IMR-90 (cell line): ENCODE results near the gene RPH3AL. TPM values are rescaled to one million over a fixed set of nuclear protein-coding genes. Genes with fewer than 3 reads are reported as not detected.

Experiments
- ATAC-seq: fragments of 200-7000 bp; cut with Tn5 transposase; 2 replicates; pipeline ENCODE4 v1.9.1; 2020; ENCODE audit warnings: low read depth, mild to moderate bottlenecking, moderate library complexity
- BruUV-seq: library from RNA; stranded (reverse); fragments of 400-500 nt; replicated peaks from 2 replicates; lab custom pipeline; 2021; lab: Mats Ljungman, UMichigan
- CTCF ChIA-PET: fragments of 300-600 bp; formaldehyde crosslinking; extraction: SDS; loops from one replicate; lab custom pipeline; 2021; ENCODE audit warnings: antibody characterized with exemption; lab: Yijun Ruan, JAX
- POLR2A ChIA-PET: fragments of 300-600 bp; sonication (Branson Sonifier 250); formaldehyde crosslinking; loops from one replicate; lab custom pipeline; 2022; ENCODE audit warnings: antibody characterized with exemption; ENCODE audit not compliant: unreplicated experiment; lab: Charles Lee
- DNase-seq: peaks from one replicate; pipeline ENCODE4 v3.0.0; 2013
- H2AFZ ChIP-seq: replicated peaks from 2 replicates; pipeline ENCODE3; 2013; ENCODE audit warnings: low read length, mild to moderate bottlenecking; ENCODE audit not compliant: poor library complexity
- H2AK5ac ChIP-seq: 2 replicates; pipeline ENCODE4 v1.6.1; 2013; ENCODE audit warnings: low read depth, low read length, inconsistent platforms
- H2AK9ac ChIP-seq: replicated peaks from 2 replicates; pipeline ENCODE3; 2013; ENCODE audit warnings: mild to moderate bottlenecking, low read depth, low read length, moderate library complexity; ENCODE audit not compliant: poor library complexity
- H2BK120ac ChIP-seq: 2 replicates; pipeline ENCODE4 v1.6.1; 2013; ENCODE audit warnings: low read depth, low read length, inconsistent platforms
- H2BK15ac ChIP-seq: 3 replicates; pipeline ENCODE4 v1.6.1; 2013; ENCODE audit warnings: low read depth, low read length, inconsistent platforms
- H2BK20ac ChIP-seq: 2 replicates; pipeline ENCODE4 v1.6.1; 2013; ENCODE audit warnings: low read depth, mild to moderate bottlenecking, inconsistent platforms, low read length, moderate library complexity
- H2BK5ac ChIP-seq: 2 replicates; pipeline ENCODE4 v1.6.1; 2013; ENCODE audit warnings: mild to moderate bottlenecking, low read depth, low read length, inconsistent platforms; ENCODE audit not compliant: poor library complexity, severe bottlenecking
- H3K14ac ChIP-seq: replicated peaks from 2 replicates; pipeline ENCODE4 v1.6.1; 2013; ENCODE audit warnings: low read depth, low read length, inconsistent platforms
- H3K18ac ChIP-seq: 2 replicates; pipeline ENCODE4 v1.6.1; 2013; ENCODE audit warnings: low read depth, low read length, control low read depth
- H3K23ac ChIP-seq: 2 replicates; pipeline ENCODE4 v1.6.1; 2013; ENCODE audit warnings: low read depth, low read length, inconsistent platforms
- H3K27ac ChIP-seq: 2 replicates; pipeline ENCODE4 v1.5.1; 2013; ENCODE audit warnings: mild to moderate bottlenecking, control low read depth, low read length; ENCODE audit not compliant: insufficient read depth
- H3K27me3 ChIP-seq: 2 replicates; pipeline ENCODE4 v1.6.1; 2013; ENCODE audit warnings: low read length; ENCODE audit not compliant: control insufficient read depth, insufficient read depth
- H3K36me3 ChIP-seq: 2 replicates; pipeline ENCODE4 v1.6.1; 2013; ENCODE audit warnings: low read length, mixed read lengths; ENCODE audit not compliant: control insufficient read depth, insufficient read depth
- H3K4ac ChIP-seq: 2 replicates; pipeline ENCODE4 v1.6.1; 2013; ENCODE audit warnings: low read depth, low read length, inconsistent platforms
- H3K4me1 ChIP-seq: 2 replicates; pipeline ENCODE4 v1.6.1; 2013; ENCODE audit warnings: low read length, mixed read lengths; ENCODE audit not compliant: control insufficient read depth, insufficient read depth
- H3K4me2 ChIP-seq: 2 replicates; pipeline ENCODE4 v1.6.1; 2013; ENCODE audit warnings: low read depth, mild to moderate bottlenecking, control low read depth, low read length, moderate library complexity
- H3K4me3 ChIP-seq: 2 replicates; pipeline ENCODE4 v1.5.1; 2013; ENCODE audit warnings: low read depth, mild to moderate bottlenecking, control low read depth, low read length, moderate library complexity; ENCODE audit not compliant: insufficient read depth
- H3K56ac ChIP-seq: 2 replicates; pipeline ENCODE4 v1.6.1; 2013; ENCODE audit warnings: low read length, inconsistent platforms; ENCODE audit not compliant: insufficient read depth; ENCODE audit errors: extremely low read depth
- H3K79me1 ChIP-seq, 2 experiments: 2 replicates each; pipeline ENCODE4 v1.6.1; 2013; ENCODE audit warnings: low read length in 2 of 2, inconsistent platforms in 1 of 2, low read depth in 1 of 2
- H3K9ac ChIP-seq: 2 replicates; pipeline ENCODE4 v1.6.1; 2013; ENCODE audit warnings: low read depth, low read length, control low read depth
- H3K9me1 ChIP-seq: 2 replicates; pipeline ENCODE4 v1.6.1; 2013; ENCODE audit warnings: low read length, inconsistent platforms; ENCODE audit not compliant: insufficient read depth
- H3K9me3 ChIP-seq: 2 replicates; pipeline ENCODE4 v1.6.1; 2013; ENCODE audit warnings: low read length; ENCODE audit not compliant: control insufficient read depth, insufficient read depth
- H4K20me1 ChIP-seq: 2 replicates; pipeline ENCODE4 v1.6.1; 2013; ENCODE audit warnings: low read length, inconsistent platforms; ENCODE audit not compliant: insufficient read depth
- H4K5ac ChIP-seq: 2 replicates; pipeline ENCODE4 v1.6.1; 2013; ENCODE audit warnings: mild to moderate bottlenecking, low read depth, low read length, control low read depth
- H4K8ac ChIP-seq, 2 experiments: 2 replicates each; pipeline ENCODE4 v1.6.1; 2013; ENCODE audit warnings: low read depth in 2 of 2, low read length in 2 of 2, control low read depth in 1 of 2, inconsistent platforms in 1 of 2
- H4K91ac ChIP-seq: 2 replicates; pipeline ENCODE4 v1.6.1; 2013; ENCODE audit warnings: low read depth, low read length, inconsistent platforms; ENCODE audit not compliant: insufficient read depth
- CEBPB ChIP-seq: IDR thresholded peaks from 2 replicates; pipeline ENCODE4 v1.6.1; 2012; ENCODE audit warnings: low read depth, low read length, improper control_type of control experiment
- FOS ChIP-seq: fragments of 150-350 bp; IDR thresholded peaks from 2 replicates; pipeline ENCODE4 v1.6.1; 2016; ENCODE audit warnings: low read depth, low read length
- RAD21 ChIP-seq: IDR thresholded peaks from 2 replicates; pipeline ENCODE4 v1.6.1; 2012; ENCODE audit warnings: low read length, improper control_type of control experiment
- RFX5 ChIP-seq: IDR thresholded peaks from 2 replicates; pipeline ENCODE4 v1.8.0; 2012; ENCODE audit warnings: low read depth, mild to moderate bottlenecking, low read length, moderate library complexity
- USF2 ChIP-seq: fragments of 150-350 bp; IDR thresholded peaks from 2 replicates; pipeline ENCODE4 v1.6.1; 2017; ENCODE audit warnings: mild to moderate bottlenecking, antibody characterized with exemption, low read length, low read depth
- WGBS, 2 experiments: methylation state at CpG; one replicate each; pipeline versions ENCODE4 v1.1.5 to v1.1.7; 2013; ENCODE audit warnings: missing lambda C conversion rate in 2 of 2; ENCODE audit not compliant: insufficient read length in 1 of 2; ENCODE audit errors: extremely low coverage in 2 of 2; 5-methylcytosine and 5-hydroxymethylcytosine counted together
- dilution Hi-C: fragments of 300-500 bp; cut with HindIII; formaldehyde crosslinking; loops from one replicate; pipeline ENCODE4 v1.14.3; 2018; ENCODE audit warnings: low sequenced_read_pairs; ENCODE audit not compliant: unreplicated experiment
- in situ Hi-C: fragments of 300-500 bp; cut with MboI; formaldehyde crosslinking; loops from 3 replicates; pipeline ENCODE4 v1.14.3; 2019; ENCODE audit warnings: low sequenced_read_pairs, inconsistent platforms, mixed read lengths
- intact Hi-C: fragments of 100-400 bp; cut with micrococcal nuclease; formaldehyde crosslinking; loops from 2 replicates; pipeline ENCODE4 v1.10.0; 2022
- polyA plus RNA-seq, 3 experiments: library from polyadenylated mRNA; depleted of rRNA; stranded (reverse); fragments of >200 nt; gene quantifications; 2 replicates each; pipeline ENCODE4 v1.2.3, GENCODE V29; 2012; ENCODE audit warnings: low replicate concordance in 1 of 3
- total RNA-seq: library from RNA; depleted of rRNA; stranded (reverse); fragments of >200 nt; gene quantifications from 2 replicates; pipeline ENCODE4 v1.2.3, GENCODE V29; 2012

Gene RPH3AL
- total and polyA plus RNA-seq, 2 of the 4 experiments (the other 2 are of a cell fraction), result 1.8 to 2.5 TPM

GRCh38 chr17:345992-346785, 6.4 kb downstream of the RPH3AL start:
- no peak overlapping the region for H2BK5ac ChIP-seq
- in situ Hi-C loops, result no loop called here
- POLR2A ChIA-PET, result no interaction called here
- no peaks in the 10 kb centered on the region for H3K9me3 ChIP-seq
- H3K4ac ChIP-seq, result no peak overlapping the region
- H3K9ac ChIP-seq, result no peak overlapping the region
- H3K36me3 ChIP-seq, result no peaks in the 10 kb centered on the region
- H3K9me1 ChIP-seq, result no peaks in the 10 kb centered on the region
- no peak overlapping the region for H2BK120ac ChIP-seq
- no peak overlapping the region for H3K14ac ChIP-seq
- H2AK5ac ChIP-seq, result no peak overlapping the region
- DNase-seq, result no peak
- H3K4me3 ChIP-seq, result no peak overlapping the region
- peaks cover 2% of the 10 kb centered on the region; the same call in 1 of the 2 replicates for H3K27me3 ChIP-seq
- 0 out of 2 replicates have a peak, but pooled peaks cover 2% of the 10 kb centered on the region for H3K4me1 ChIP-seq
- no peak overlapping the region for H3K4me2 ChIP-seq
- no peaks in the 10 kb centered on the region; a peak in 1 of 4 replicates for H3K79me1 ChIP-seq
- H2BK15ac ChIP-seq, result no peak overlapping the region
- dilution Hi-C loops, result no loop called here
- TF ChIP-seq USF2, result no peak
- no peak for TF ChIP-seq RAD21
- no peak for TF ChIP-seq CEBPB
- no peak for TF ChIP-seq FOS
- no peak for TF ChIP-seq RFX5
- H3K23ac ChIP-seq, result no peak overlapping the region
- no peak overlapping the region for H2AFZ ChIP-seq
- H2BK20ac ChIP-seq, result no peak overlapping the region
- no peak overlapping the region for H3K18ac ChIP-seq
- no peak for ATAC-seq
- no peak overlapping the region for H4K5ac ChIP-seq
- intact Hi-C loops, result no loop called here
- no TSS peak for BruUV-seq
- no peak overlapping the region for H4K91ac ChIP-seq
- H4K8ac ChIP-seq, result no peak overlapping the region
- WGBS, 2 experiments, result no CpG with 5 or more reads among the region's 12 CpGs
- CTCF ChIA-PET, result no interaction called here
- H3K27ac ChIP-seq, result no peak overlapping the region
- H2AK9ac ChIP-seq, result no peak overlapping the region
- H4K20me1 ChIP-seq, result no peaks in the 10 kb centered on the region
- no peak overlapping the region for H3K56ac ChIP-seq
